Activated naive CD8-positive, alpha-beta T cell (primary cell): ENCODE data around the gene TIAM1.

Source experiments
- H3K27ac Mint-ChIP-seq: one replicate; pipeline ENCODE4 v1.8.0; 2021; ENCODE audit warnings: mixed read lengths
- H3K27me3 Mint-ChIP-seq: one replicate; pipeline ENCODE4 v1.8.0; 2021; ENCODE audit warnings: mixed read lengths
- H3K36me3 Mint-ChIP-seq: one replicate; pipeline ENCODE4 v1.8.0; 2021; ENCODE audit warnings: mixed read lengths
- H3K4me1 Mint-ChIP-seq: one replicate; pipeline ENCODE4 v1.8.0; 2021; ENCODE audit warnings: low read depth, mixed read lengths
- H3K4me3 Mint-ChIP-seq: one replicate; pipeline ENCODE4 v1.8.0; 2021; ENCODE audit warnings: mild to moderate bottlenecking, mixed read lengths
- H3K9me3 Mint-ChIP-seq: one replicate; pipeline ENCODE4 v1.8.0; 2021; ENCODE audit warnings: low read depth, mixed read lengths

TIAM1 gene

DNA sequence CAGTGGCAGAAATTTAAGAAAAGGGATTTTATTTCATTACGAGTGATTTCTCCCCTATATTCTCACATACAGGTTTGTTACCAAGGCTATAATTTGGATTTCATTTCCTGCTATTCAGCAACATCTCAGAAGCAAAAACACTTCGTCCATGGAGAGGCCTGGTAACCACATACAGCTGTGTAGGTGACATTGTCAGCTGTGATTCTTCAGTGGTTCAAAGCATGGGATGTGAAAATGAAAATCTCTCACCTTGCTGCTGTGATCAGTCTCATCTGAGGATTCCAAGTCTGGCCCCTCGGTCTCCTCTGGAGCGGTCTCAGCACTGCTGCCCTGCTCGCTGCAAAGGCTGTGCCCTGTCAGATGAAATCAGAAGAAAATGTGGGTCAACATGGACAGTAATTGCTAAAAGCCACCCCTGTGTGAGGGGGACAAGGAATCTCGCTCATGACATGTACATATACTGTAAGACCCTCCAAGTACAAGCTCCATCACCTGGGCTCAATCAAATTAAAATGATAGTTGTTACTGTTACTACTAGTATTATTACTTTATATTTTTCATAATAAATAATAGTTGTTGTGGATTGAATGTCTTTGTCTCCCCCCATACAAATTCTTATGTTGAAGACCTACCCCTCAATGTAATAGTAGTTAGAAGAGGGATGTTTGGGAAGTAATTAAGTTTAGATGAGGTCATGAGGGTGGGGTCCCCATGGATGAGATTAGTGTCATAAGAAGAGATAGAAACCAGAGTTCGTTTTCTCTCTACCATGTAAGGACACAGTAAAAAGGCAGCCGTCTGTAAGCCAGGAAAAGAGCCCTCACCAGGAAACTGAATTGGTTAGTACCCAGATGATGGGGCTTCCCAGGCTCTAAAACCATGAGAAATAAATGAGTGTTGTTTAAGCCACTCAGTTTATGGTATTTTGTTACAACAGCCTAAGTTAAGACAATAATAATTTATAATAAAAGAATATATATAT, 179.1 kb downstream of the TIAM1 start:
- H3K4me1 Mint-ChIP-seq: peaks cover 74% of the 10 kb centered on the region
- no peaks in the 10 kb centered on the region for H3K27me3 Mint-ChIP-seq
- no peaks in the 10 kb centered on the region for H3K9me3 Mint-ChIP-seq
- peak overlapping the region; percentile 57 for H3K4me3 Mint-ChIP-seq
- no peak overlapping the region for H3K27ac Mint-ChIP-seq
- H3K36me3 Mint-ChIP-seq: peaks cover 20% of the 10 kb centered on the region

DNA sequence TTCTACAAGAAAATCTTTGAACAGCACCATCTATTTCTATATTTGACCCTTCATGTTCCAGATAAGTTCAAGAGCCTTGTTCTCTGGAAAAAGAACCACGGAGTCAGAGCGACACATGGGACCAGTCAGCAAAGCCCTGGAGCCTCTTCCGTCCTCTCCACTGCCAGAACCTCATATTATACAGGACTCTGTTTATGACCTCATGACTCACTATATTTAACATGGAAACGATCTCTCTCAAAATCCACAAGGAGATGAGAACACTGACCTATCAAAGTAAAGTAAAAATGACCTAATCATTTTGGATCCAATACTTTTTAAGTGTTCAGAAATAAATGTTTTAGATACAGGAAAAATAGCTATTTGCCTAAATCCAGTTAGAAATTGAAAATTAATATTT, 181.2 kb downstream of the TIAM1 start:
- Mint-ChIP-seq H3K36me3 (peaks cover 15% of the 10 kb centered on the region), H3K4me3 (no peak overlapping the region), H3K27ac (peak overlapping the region; percentile 50), H3K4me1 (peaks cover 87% of the 10 kb centered on the region), H3K9me3 (no peaks in the 10 kb centered on the region), H3K27me3 (no peaks in the 10 kb centered on the region)

DNA sequence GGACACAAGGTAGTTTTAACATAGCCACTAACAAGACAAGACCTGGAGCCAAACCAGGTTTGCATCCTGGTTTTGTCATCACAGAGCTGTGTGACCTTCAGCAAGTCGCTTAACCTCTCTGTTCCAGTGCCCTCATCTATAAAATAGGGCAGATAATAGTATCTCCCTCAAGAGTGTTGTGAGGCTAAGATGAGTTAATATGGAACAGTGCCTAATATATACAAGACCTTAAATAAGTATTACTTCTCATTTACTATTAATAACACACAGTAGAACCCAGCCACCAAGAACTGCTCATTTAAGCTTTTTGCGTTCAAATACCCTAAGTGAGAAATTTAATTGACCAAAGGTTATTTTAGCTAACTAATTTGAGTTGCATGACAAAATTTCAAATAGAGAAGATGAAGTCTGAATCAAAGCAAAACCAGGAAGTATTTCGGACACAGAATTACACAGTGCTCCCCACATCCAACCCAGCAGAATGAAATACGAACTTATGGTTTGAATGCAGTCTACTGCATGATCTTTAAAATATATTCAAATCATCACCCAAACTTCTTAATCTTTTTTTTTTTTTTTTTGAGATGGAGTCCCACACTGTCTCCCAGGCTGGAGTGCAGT, 181.9 kb downstream of the TIAM1 start:
- peak overlapping the region; percentile 52 for H3K27ac Mint-ChIP-seq
- peaks cover 20% of the 10 kb centered on the region for H3K36me3 Mint-ChIP-seq
- no peaks in the 10 kb centered on the region for H3K9me3 Mint-ChIP-seq
- H3K4me1 Mint-ChIP-seq: peaks cover 89% of the 10 kb centered on the region
- H3K27me3 Mint-ChIP-seq: no peaks in the 10 kb centered on the region
- H3K4me3 Mint-ChIP-seq: peak overlapping the region; percentile 49

DNA sequence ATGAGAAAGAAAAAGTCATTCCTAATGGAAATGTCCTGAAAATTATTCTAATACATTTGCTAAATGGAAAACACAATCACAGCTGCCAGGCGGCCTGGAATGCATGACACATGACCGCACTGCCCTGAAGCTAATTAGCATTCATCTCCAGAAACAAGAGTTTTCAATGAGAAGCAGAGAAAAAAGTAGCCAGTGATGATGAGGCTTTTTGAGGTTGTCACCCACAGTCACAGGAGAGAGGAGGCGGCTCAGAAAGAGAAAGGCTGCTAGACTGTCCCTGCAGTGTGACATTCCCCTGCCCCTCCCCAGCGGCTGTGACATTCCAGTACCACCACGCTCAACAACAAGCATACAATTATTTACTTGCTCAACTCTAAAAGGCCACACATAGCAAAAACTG, 182.9 kb downstream of the TIAM1 start:
- peaks cover 25% of the 10 kb centered on the region for H3K36me3 Mint-ChIP-seq
- H3K4me3 Mint-ChIP-seq: no peak overlapping the region

DNA sequence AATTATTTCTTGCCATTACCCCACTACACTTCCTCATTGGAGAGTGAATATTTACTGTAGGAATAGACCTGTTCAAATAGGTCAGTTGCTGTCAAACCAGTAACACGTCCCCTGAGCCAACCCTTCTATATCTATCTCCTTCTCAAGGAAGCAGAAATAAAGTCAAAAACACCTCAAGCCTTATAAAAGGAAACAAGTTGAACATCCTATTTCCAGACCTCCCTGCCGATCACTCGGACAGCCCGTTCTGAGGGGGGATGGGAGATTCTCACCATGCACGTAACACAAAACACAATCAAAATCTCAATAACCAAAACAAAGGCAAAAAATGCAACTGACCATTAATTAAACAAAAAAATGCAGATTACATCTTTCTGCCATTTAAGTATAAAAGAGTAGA, 184.3 kb downstream of the TIAM1 start:
- Mint-ChIP-seq H3K4me3 (peak overlapping the region; percentile 76), H3K27me3 (no peaks in the 10 kb centered on the region), H3K9me3 (no peaks in the 10 kb centered on the region), H3K36me3 (peaks cover 30% of the 10 kb centered on the region), H3K4me1 (peaks cover 74% of the 10 kb centered on the region), H3K27ac (peak overlapping the region; percentile 93)

More for the DNA sequence above, 182.9 kb downstream of the TIAM1 start:
- Mint-ChIP-seq H3K9me3 (no peaks in the 10 kb centered on the region), H3K27me3 (no peaks in the 10 kb centered on the region), H3K4me1 (peaks cover 82% of the 10 kb centered on the region), H3K27ac (peak overlapping the region; percentile 47)

DNA sequence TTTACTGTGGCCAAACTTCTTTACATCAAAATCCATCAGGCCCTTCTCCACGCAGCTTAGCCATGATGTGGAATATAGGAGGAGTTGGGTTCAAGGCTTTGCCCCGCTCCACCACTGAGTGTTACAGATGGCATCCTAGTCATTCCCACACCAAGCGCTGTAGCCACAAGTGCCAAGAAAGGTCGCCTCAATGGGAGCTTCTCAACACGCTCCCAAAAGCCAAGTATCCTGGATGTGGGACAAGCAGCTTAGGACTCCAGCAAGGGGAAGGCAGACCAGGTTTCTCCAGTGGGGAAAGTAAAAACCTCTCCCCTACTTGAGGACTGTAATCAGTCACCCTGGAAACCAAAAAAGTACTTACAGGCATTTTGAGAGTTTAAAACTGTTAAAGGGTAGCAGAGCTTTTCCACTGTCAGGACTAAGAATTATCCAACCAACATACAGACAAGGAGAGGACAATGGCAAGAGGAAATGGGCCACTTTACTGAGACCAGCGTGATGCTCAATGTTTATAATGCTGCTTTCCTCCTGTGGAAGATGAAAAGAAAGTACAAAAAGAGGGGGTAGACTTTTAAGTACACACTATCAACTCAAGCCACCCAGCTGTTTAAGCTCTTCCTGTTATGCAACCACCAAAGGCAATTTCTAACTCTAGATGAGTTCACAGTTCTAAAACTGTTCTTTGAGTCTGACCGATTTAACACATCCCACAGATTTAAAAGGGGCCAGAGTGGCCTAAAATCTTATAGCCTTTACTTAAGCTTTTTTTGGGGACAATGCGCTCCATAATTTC, 185.1 kb downstream of the TIAM1 start:
- peak overlapping the region; percentile 93 for H3K27ac Mint-ChIP-seq

DNA sequence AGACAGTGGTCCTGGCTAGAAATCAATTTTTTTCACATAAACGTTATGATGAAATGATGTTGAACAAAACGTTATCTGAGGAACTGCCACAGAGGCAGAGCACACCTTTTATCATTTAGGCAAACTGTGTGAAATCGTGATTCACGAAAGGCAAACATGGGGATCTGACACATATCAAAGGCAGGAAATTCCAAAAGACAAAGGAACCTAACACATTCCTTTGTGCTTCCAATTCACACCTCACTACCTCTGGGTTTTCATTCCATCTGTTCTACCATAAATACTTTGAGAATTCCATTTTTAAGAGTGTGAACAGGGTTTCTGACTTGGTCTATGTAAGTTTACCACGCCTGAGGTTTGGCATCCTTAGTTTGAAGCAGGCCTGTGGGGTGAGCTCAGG, 186.3 kb downstream of the TIAM1 start:
- peak overlapping the region; percentile 53 for H3K4me3 Mint-ChIP-seq
- H3K36me3 Mint-ChIP-seq: peaks cover 35% of the 10 kb centered on the region
- H3K9me3 Mint-ChIP-seq: no peaks in the 10 kb centered on the region
- H3K4me1 Mint-ChIP-seq: peaks cover 62% of the 10 kb centered on the region
- H3K27ac Mint-ChIP-seq: peak overlapping the region; percentile 34
- no peaks in the 10 kb centered on the region for H3K27me3 Mint-ChIP-seq

More for the DNA sequence above, 185.1 kb downstream of the TIAM1 start:
- no peaks in the 10 kb centered on the region for H3K9me3 Mint-ChIP-seq
- H3K4me3 Mint-ChIP-seq: peak overlapping the region; percentile 76
- H3K36me3 Mint-ChIP-seq: peaks cover 35% of the 10 kb centered on the region
- peaks cover 68% of the 10 kb centered on the region for H3K4me1 Mint-ChIP-seq
- H3K27me3 Mint-ChIP-seq: no peaks in the 10 kb centered on the region

DNA sequence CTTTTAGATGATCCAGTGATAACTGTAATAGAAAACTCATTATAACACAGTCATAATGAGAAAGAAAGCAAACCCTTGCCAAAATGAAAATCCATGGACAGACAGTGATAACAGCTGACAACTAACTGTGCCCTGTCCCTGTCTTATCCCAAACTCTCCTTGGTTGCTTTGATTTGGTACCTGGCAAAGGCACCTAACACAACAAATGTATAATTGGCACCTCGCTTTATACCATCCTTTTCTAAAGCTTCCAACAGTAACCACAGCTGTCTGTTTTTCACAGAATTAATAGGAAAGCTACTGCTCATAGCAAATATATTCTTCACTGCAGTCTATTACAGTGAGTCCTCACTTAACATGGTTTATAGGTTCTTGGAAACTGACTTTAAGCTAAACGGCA, 187.4 kb downstream of the TIAM1 start:
- no peaks in the 10 kb centered on the region for H3K27me3 Mint-ChIP-seq
- H3K9me3 Mint-ChIP-seq: no peaks in the 10 kb centered on the region
- H3K27ac Mint-ChIP-seq: peak overlapping the region; percentile 41
- peaks cover 58% of the 10 kb centered on the region for H3K4me1 Mint-ChIP-seq
- no peak overlapping the region for H3K4me3 Mint-ChIP-seq
- H3K36me3 Mint-ChIP-seq: peaks cover 36% of the 10 kb centered on the region

DNA sequence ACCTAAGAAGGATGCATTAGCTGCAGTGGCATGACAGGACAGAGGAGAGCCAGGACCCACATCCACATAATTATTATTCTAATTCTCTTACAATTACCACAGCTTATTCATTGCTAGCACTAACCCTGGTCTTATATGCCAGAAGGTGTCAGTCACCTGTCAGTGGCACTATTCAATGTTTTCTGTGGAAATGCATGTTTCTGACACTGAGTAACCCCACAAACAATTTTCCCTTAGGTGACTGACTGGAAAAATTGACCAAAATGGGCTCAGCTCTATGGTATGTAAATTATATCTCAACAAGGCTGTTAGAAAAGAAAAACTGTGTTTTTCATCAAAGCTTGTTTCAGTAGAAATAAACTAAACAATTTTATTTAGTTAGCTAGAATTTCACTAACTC, 187.9 kb downstream of the TIAM1 start:
- Mint-ChIP-seq H3K27me3 (no peaks in the 10 kb centered on the region), H3K4me3 (no peak overlapping the region), H3K27ac (no peak overlapping the region), H3K9me3 (no peaks in the 10 kb centered on the region), H3K36me3 (peaks cover 38% of the 10 kb centered on the region), H3K4me1 (peaks cover 58% of the 10 kb centered on the region)

DNA sequence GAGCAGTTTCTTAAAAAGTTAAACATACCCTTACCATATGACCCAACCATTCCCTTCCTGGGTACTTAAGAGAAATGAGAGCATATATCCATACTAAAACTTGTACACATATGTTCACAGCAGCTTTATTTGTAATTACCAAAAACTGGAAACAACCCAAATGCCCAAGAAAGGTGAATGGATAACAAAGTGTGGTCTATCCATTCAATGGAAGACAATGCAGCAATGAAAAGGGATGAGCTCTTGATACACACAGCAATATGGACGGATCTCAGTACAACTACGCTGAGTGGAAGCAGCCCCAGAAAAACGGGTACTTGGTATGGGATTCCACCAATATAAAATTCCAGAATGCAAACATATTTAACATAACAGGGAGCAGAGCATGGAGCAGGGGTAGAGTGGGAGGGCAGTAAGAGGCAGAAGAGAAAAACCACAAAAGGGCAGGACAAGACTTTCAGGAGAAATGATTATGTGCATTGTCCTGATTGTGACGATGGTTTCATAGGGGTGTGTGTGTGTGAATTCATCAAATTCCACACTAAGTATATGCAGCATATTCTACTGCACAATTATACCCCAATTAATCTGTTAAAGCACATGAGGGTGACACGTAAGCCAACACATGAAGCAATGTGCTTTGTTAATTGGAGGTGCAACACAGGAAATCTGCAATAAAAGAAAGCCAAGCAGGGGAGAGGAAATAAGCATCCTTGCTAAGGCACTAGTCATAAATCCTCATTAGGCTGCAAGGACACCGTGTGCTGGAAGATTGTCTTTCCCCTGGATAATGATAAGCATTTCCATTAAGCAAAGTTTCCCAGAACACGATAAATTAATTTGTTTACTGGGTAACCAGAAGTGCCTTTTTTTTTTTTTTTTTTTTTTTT, 192.7 kb downstream of the TIAM1 start:
- Mint-ChIP-seq H3K4me1 (peaks cover 42% of the 10 kb centered on the region), H3K27me3 (no peaks in the 10 kb centered on the region), H3K27ac (peak overlapping the region; percentile 23), H3K4me3 (no peak overlapping the region), H3K36me3 (peaks cover 43% of the 10 kb centered on the region), H3K9me3 (no peaks in the 10 kb centered on the region)

DNA sequence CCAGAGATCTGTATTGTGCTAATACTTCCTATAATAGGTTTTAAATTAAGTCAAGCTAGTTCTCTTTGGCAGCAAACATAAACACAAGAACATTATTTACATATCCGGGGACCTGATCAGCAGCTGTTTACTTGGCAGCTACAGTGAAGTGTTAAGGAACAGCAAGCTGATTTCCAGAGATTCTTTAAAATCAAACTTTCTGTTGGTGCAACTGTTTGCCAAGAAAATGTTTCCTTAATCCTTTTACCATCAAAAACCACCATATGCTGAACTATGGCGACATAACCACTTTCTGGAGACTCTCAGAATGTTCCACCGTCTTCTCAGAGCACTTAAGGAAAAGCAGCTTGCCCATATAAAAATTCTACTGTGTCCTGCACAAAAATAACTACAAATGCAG, 198.8 kb downstream of the TIAM1 start:
- no peak overlapping the region for H3K27ac Mint-ChIP-seq
- no peak overlapping the region for H3K4me3 Mint-ChIP-seq
- no peaks in the 10 kb centered on the region for H3K27me3 Mint-ChIP-seq
- H3K4me1 Mint-ChIP-seq: peaks cover 21% of the 10 kb centered on the region
- no peaks in the 10 kb centered on the region for H3K9me3 Mint-ChIP-seq
- peaks cover 15% of the 10 kb centered on the region for H3K36me3 Mint-ChIP-seq

DNA sequence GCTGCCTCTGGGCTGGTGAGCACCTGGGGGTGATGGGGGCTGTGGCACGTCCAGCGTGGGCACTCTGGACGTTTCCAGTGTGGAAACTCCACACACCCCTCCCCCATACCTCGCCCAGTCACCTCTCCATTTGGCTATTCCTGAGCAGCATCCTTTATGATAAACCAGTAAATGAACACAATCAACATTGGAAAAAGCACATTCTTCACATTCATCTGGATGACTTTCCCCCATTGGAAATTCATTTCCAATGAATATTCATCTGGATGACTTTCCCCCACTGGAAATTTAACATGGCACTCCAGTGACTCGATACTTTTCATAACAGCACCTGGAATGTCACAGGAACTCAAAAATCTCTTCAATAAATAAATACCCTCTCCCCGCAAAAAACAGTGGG, 201.0 kb downstream of the TIAM1 start:
- Mint-ChIP-seq H3K36me3 (peaks cover 19% of the 10 kb centered on the region), H3K4me1 (peaks cover 17% of the 10 kb centered on the region), H3K27me3 (no peaks in the 10 kb centered on the region), H3K9me3 (no peaks in the 10 kb centered on the region), H3K4me3 (no peak overlapping the region), H3K27ac (no peak overlapping the region)

DNA sequence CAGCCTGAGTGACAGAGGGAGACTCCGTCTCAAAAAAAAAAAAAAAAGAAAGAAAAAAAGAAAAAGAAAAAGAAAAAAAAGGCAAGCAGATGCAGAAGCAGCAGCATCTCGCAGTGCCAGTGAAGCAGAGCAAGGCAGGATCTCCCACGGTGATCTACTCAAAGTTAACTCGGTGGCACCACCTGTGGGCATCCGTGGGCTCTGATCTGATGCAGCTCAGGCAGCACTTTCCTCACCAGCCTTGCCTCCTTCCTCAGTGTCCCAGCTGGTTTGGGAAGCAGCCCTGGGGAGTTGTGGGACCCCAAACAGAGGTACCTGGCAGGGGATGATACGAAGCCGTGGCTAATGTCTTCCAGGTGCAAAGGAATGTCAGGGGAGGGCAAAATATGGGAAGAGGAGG, 201.5 kb downstream of the TIAM1 start:
- Mint-ChIP-seq H3K4me3 (no peak overlapping the region), H3K27ac (no peak overlapping the region), H3K36me3 (peaks cover 18% of the 10 kb centered on the region), H3K27me3 (no peaks in the 10 kb centered on the region), H3K4me1 (peaks cover 16% of the 10 kb centered on the region), H3K9me3 (no peaks in the 10 kb centered on the region)

DNA sequence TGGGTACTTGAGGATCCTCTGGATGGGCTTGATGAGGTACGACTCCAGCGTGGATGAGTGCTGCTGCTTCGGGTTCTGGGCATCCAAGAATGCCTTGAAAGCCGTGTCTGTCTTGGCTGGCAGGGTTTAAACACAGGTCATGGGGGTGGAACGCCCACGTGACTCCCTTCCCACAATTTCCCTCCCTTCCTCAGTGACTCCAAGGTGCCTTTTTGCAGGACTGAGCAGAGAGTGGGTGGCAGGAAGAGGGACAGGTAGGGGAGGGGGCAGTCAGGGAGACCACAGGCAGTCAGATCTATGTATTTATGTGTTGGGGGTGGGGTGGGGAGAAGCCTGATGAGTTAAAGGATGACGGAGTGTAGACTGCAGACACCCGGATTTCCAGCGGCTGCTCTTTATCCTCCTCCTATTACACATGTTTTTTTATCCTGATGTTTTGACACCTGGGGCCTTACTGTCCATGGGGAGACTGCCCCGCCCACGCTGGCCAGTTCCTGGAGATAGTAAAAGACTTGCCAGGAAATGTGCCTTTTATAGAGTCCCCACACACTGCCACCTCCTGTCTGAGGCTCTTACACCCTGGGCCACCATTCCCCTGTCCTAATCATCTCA, 202.6 kb downstream of the TIAM1 start:
- Mint-ChIP-seq H3K36me3 (peaks cover 17% of the 10 kb centered on the region), H3K27ac (no peak overlapping the region), H3K4me1 (peaks cover 10% of the 10 kb centered on the region), H3K4me3 (no peak overlapping the region), H3K27me3 (no peaks in the 10 kb centered on the region), H3K9me3 (no peaks in the 10 kb centered on the region)
